Heart right ventricle (tissue), 16 donors: ENCODE measurements around the gene DBP. TPM values are rescaled to one million over a fixed set of nuclear protein-coding genes. Genes with fewer than 3 reads are reported as not detected.
A peak's percentile ranks its signal among the peaks of the same experiment; 100 is the strongest.

Experiments used
- ATAC-seq, 8 donors: fragments of 200-7000 bp; cut with Tn5 transposase; one replicate each; pipeline ENCODE4 v1.9.1; 2020; ENCODE audit warnings: mild to moderate bottlenecking in 8 of 8, moderate library complexity in 8 of 8, moderate number of reproducible peaks in 1 of 8
- DNase-seq, 2 donors: peaks; one replicate each; pipeline ENCODE4 v3.0.0-alpha.2; 2020
- H3K27ac ChIP-seq, 10 donors: fragments of 200-600 bp; sonication (generic) in 2 of 10; one replicate each; pipeline versions ENCODE4 v1.5.0 to v1.8.0; 2020 to 2022; ENCODE audit warnings: mild to moderate bottlenecking in 3 of 10
- H3K27me3 ChIP-seq, 7 donors: fragments of 200-600 bp; one replicate each; pipeline ENCODE4 v1.8.0; 2021 to 2022; ENCODE audit warnings: mild to moderate bottlenecking in 2 of 7
- H3K36me3 ChIP-seq, 9 donors: fragments of 200-600 bp; sonication (generic) in 1 of 9; one replicate each; pipeline versions ENCODE4 v1.5.0 to v1.8.0; 2020 to 2022; ENCODE audit warnings: mild to moderate bottlenecking in 2 of 9
- H3K4me1 ChIP-seq, 9 donors: fragments of 200-600 bp; sonication (generic) in 1 of 9; one replicate each; pipeline versions ENCODE4 v1.5.0 to v1.8.0; 2020 to 2022; ENCODE audit warnings: mild to moderate bottlenecking in 4 of 9
- H3K4me3 ChIP-seq, 10 donors: fragments of 200-600 bp; sonication (generic) in 2 of 10; one replicate each; pipeline versions ENCODE4 v1.5.0 to v1.8.0; 2020 to 2022; ENCODE audit warnings: mild to moderate bottlenecking in 7 of 10, moderate library complexity in 2 of 10
- H3K9me3 ChIP-seq, 11 donors: fragments of 200-600 bp in 10 of 11; sonication (generic) in 2 of 11; one replicate each; pipeline versions ENCODE4 v1.5.0 to v1.8.0; 2013 to 2022; ENCODE audit warnings: mild to moderate bottlenecking in 2 of 11, control low read depth in 1 of 11, moderate library complexity in 1 of 11
- CTCF ChIP-seq, 9 donors: fragments of 200-600 bp; sonication (generic) in 2 of 9; IDR thresholded peaks; one replicate each; pipeline versions ENCODE4 v1.5.0 to v1.8.0; 2021 to 2022; ENCODE audit warnings: antibody characterized with exemption in 9 of 9, mild to moderate bottlenecking in 5 of 9, moderate library complexity in 1 of 9
- WGBS, 2 donors: extraction: QIAGEN DNeasy Blood & Tissue Kit; methylation state at CpG; one replicate each; pipeline ENCODE4 v1.1.7; 2013; ENCODE audit warnings: inconsistent platforms in 1 of 2; 5-methylcytosine and 5-hydroxymethylcytosine counted together
- intact Hi-C, 10 donors: fragments of 100-400 bp; cut with DNase I; formaldehyde crosslinking; loops; one replicate each; pipeline versions ENCODE4 v1.11.1 to v1.14.2; 2022
- polyA plus RNA-seq, 2 donors: library from polyadenylated mRNA; stranded (reverse); fragments of 200-250 nt; gene quantifications; one replicate each; pipeline ENCODE4 v1.2.3, GENCODE V29; 2013
- total RNA-seq, 10 donors: library from RNA; stranded (reverse); fragmentation: NEBNext Ultra II Directional in 3 of 10; extraction: Animal tissue kit (Norgen Biotek cat#: 25700) in 3 of 10; gene quantifications; one replicate each; pipeline versions ENCODE4 v1.2.1 to v1.2.4, GENCODE V29; 2021 to 2023
- donor health status: Arrhythmogenic right ventricular cardiomyopathy.
- donor health status: ischemic (EF 13 %, LVEDD 7.1; RV severe dilation, severe dysfunction).
- donor health status: healthy with polysubstance abuse.
- donor health status: DM: no; HTN: yes; CAD: no.
- donor health status: DM: no; HTN: no; CAD: no.
- donor health status: ischemic (EF 25% LVEDD 6.9; RV normal size, moderate dysfunction).
- donor health status: ischemic (EF 25% LVEDD 5.7; RV mildly dilated, moderate dysfunction).
- donor health status: healthy.
- donor health status: DM: yes; HTN: yes; CAD: no.
- donor health status: Ischemic cardiomyopathy.
- donor health status: ischemic (EF 35%, LVEDD 5.7; RV mildly dilated, moderate dysfunction).
- donor health status: nonischemic (EF 11% LVEDD 7.7; RV severe dilation, severe dysfunction).
- donor health status: DM: yes; HTN: yes; CAD: no.
- donor health status: PGD.
- donor health status: ischemic (EF 29% LVEDD 5.4; RV normal size, mild dysfunction).
- donor health status: nonischemic (EF 23%, LVEDD 6.1; RV moderate dilation, normal function).

The DBP gene
- total and polyA plus RNA-seq, 12 donors, result 2.4 to 30.0 (median 12.2) TPM

- intact Hi-C loops, result loop anchor here in 6 of 10 donors (10.0 kb wide), 5 partner anchors 90 to 320 kb away; partner anchors contain the start of genes FTL (in 2 of the 6), HSD17B14 (in 2 of the 6) and BAX (in 1 of the 6)
- H3K27me3 ChIP-seq, result no peaks in the 10 kb centered on the region
- peaks cover 0 to 32% (median 16%) of the 10 kb centered on the region in 9 donors for H3K4me1 ChIP-seq
- no peaks in the 10 kb centered on the region for H3K9me3 ChIP-seq
- no peak for ATAC-seq
- peak overlapping the region in 1 of 10 donors; percentile 88 for H3K27ac ChIP-seq
- no peak for TF ChIP-seq CTCF (IDR thresholded peaks at IDR 0.05)
- 75 to 77% methylated on average over 4 of the region's 4 CpGs for WGBS, 2 donors
- DNase-seq, result no peak
- H3K4me3 ChIP-seq, result peak overlapping the region in 4 of 10 donors; percentile 56 to 65 (median 60)
- no peaks in the 10 kb centered on the region for H3K36me3 ChIP-seq
Measured at GRCh38 chr19:48644355-48644754, 7.2 kb upstream of the DBP start.

- intact Hi-C loops, result loop anchor here in 6 of 10 donors (10.0 kb wide), 5 partner anchors 92 to 322 kb away; partner anchors contain the start of genes FTL (in 2 of the 6), HSD17B14 (in 2 of the 6) and BAX (in 1 of the 6)
- peaks cover 3 to 42% (median 24%) of the 10 kb centered on the region in 9 donors for H3K4me1 ChIP-seq
Measured at GRCh38 chr19:48642862-48643261, 5.7 kb upstream of the DBP start.

GRCh38 chr19:48641850-48642249 is 4.7 kb upstream of the DBP start:
- Histone ChIP-seq H3K27me3 (no peaks in the 10 kb centered on the region), H3K4me3 (no peak overlapping the region), H3K4me1 (peaks cover 3 to 39% (median 24%) of the 10 kb centered on the region in 9 donors), H3K27ac (no peak overlapping the region), H3K36me3 (no peaks in the 10 kb centered on the region), H3K9me3 (no peaks in the 10 kb centered on the region)
- DNase-seq (no peak), ATAC-seq (no peak)
- intact Hi-C loops, result loop anchor here in 6 of 10 donors (10.0 kb wide), 5 partner anchors 93 to 323 kb away; partner anchors contain the start of genes FTL (in 2 of the 6), HSD17B14 (in 2 of the 6) and BAX (in 1 of the 6)
- TF ChIP-seq CTCF (IDR thresholded peaks at IDR 0.05), result no peak
- 98% methylated on average over 2 of the region's 2 CpGs for WGBS, 2 donors

More at GRCh38 chr19:48642862-48643261, 5.7 kb upstream of the DBP start:
- Histone ChIP-seq H3K4me3 (no peak overlapping the region), H3K36me3 (no peaks in the 10 kb centered on the region), H3K27ac (no peak overlapping the region), H3K27me3 (no peaks in the 10 kb centered on the region), H3K9me3 (no peaks in the 10 kb centered on the region)
- 88 to 89% methylated on average over 5 of the region's 5 CpGs for WGBS, 2 donors
- ATAC-seq (no peak), DNase-seq (no peak)
- TF ChIP-seq CTCF (IDR thresholded peaks at IDR 0.05), result no peak

GRCh38 chr19:48639483-48640375 is 2.5 kb upstream of the DBP start:
- intact Hi-C loops, result loop anchor here in 8 of 10 donors (5.0 to 10.0 kb wide), 6 partner anchors 95 to 518 kb away; partner anchors contain the start of genes FTL (in 4 of the 8), HSD17B14 (in 2 of the 8), BAX (in 1 of the 8) and HRC (in 1 of the 8)
- Histone ChIP-seq H3K27me3 (no peaks in the 10 kb centered on the region), H3K9me3 (no peaks in the 10 kb centered on the region), H3K36me3 (no peaks in the 10 kb centered on the region), H3K4me3 (no peak overlapping the region), H3K27ac (no peak overlapping the region), H3K4me1 (peaks cover 6 to 33% (median 19%) of the 10 kb centered on the region in 9 donors)
- DNase-seq (peak in 1 of 2 donors; percentile 26), ATAC-seq (no peak)
- no peak for TF ChIP-seq CTCF (IDR thresholded peaks at IDR 0.05)
- WGBS, 2 donors, result 59 to 67% methylated on average over 33 of the region's 33 CpGs
